ENCODE data around the gene SUSD4.

Gene SUSD4

GRCh38 chr1:223358826-223359225, 5.2 kb downstream of the SUSD4 start:
- no peak for DNase-seq

GRCh38 chr1:223355699-223356098, 8.3 kb downstream of the SUSD4 start:
- DNase-seq, result no peak

- no peak for DNase-seq
These were observed 10.0 kb downstream of the SUSD4 start for GRCh38 chr1:223353939-223354338.

- DNase-seq, result no peak
These were observed 11.0 kb downstream of the SUSD4 start for GRCh38 chr1:223352944-223353343.

- no peak for DNase-seq
These were observed 13.5 kb downstream of the SUSD4 start for GRCh38 chr1:223350361-223350908.

- no peak for DNase-seq
These were observed 14.7 kb downstream of the SUSD4 start for GRCh38 chr1:223349241-223349640.

- no peak for DNase-seq
These were observed 15.5 kb downstream of the SUSD4 start for GRCh38 chr1:223348439-223348838.

- no peak for DNase-seq
These were observed 16.4 kb downstream of the SUSD4 start for GRCh38 chr1:223347583-223347982.

- no peak for DNase-seq
These were observed 17.7 kb downstream of the SUSD4 start for GRCh38 chr1:223346311-223346710.

GRCh38 chr1:223345720-223346119, 18.3 kb downstream of the SUSD4 start:
- no peak for DNase-seq

- no peak for DNase-seq
These were observed 19.5 kb downstream of the SUSD4 start for GRCh38 chr1:223344491-223344890.

GRCh38 chr1:223343692-223344091, 20.3 kb downstream of the SUSD4 start:
- no peak for DNase-seq

- DNase-seq, result no peak
These were observed 22.9 kb downstream of the SUSD4 start for GRCh38 chr1:223341121-223341520.

GRCh38 chr1:223340637-223341036, 23.3 kb downstream of the SUSD4 start:
- DNase-seq, result no peak

- no peak for DNase-seq
These were observed 24.1 kb downstream of the SUSD4 start for GRCh38 chr1:223339861-223340260.

- no peak for DNase-seq
These were observed 24.9 kb downstream of the SUSD4 start for GRCh38 chr1:223338811-223339746.

- no peak for DNase-seq
These were observed 26.7 kb downstream of the SUSD4 start for GRCh38 chr1:223337174-223337869.

- DNase-seq, result no peak
These were observed 29.8 kb downstream of the SUSD4 start for GRCh38 chr1:223334156-223334555.

- no peak for DNase-seq
These were observed 31.0 kb downstream of the SUSD4 start for GRCh38 chr1:223332997-223333396.

- DNase-seq, result no peak
These were observed 32.0 kb downstream of the SUSD4 start for GRCh38 chr1:223331929-223332328.

- peak; percentile 14 for DNase-seq
These were observed 32.7 kb downstream of the SUSD4 start for GRCh38 chr1:223331301-223331700.

- no peak for DNase-seq
These were observed 33.5 kb downstream of the SUSD4 start for GRCh38 chr1:223330466-223330865.

GRCh38 chr1:223329664-223330415, 34.1 kb downstream of the SUSD4 start:
- DNase-seq, result no peak
